H1 (cell line): ENCODE measurements around the gene CTDSP1. TPM values are rescaled to one million over a fixed set of nuclear protein-coding genes. Genes with fewer than 3 reads are reported as not detected.

Experiments used
- GTF2F1 ChIP-seq: IDR thresholded peaks from 2 replicates; pipeline ENCODE4 v1.6.1; 2012; ENCODE audit warnings: low read depth, low read length, improper control_type of control experiment, borderline replicate concordance
- HDAC6 ChIP-seq: IDR thresholded peaks from one replicate; pipeline ENCODE4 v1.7.1; 2012; ENCODE audit warnings: low read depth, mild to moderate bottlenecking, inconsistent platforms, low read length, moderate library complexity
- MAX ChIP-seq: IDR thresholded peaks from 2 replicates; pipeline ENCODE4 v1.6.1; 2012; ENCODE audit warnings: inconsistent platforms
- PHF8 ChIP-seq: fragments of 200-600 bp; sonication (generic); conservative IDR thresholded peaks from 2 replicates; pipeline ENCODE4 v1.7.1; 2012; ENCODE audit warnings: low read depth, mild to moderate bottlenecking, inconsistent platforms, low read length, moderate library complexity
- RNF2 ChIP-seq: fragments of 200-900, 300-1000 bp; sonication (generic); IDR thresholded peaks from 2 replicates; pipeline ENCODE4 v1.7.1; 2016; ENCODE audit warnings: borderline replicate concordance, low read depth, mild to moderate bottlenecking, antibody characterized with exemption, low read length; ENCODE audit not compliant: poor library complexity, severe bottlenecking; ENCODE audit errors: missing control alignments
- TBP ChIP-seq: IDR thresholded peaks from 2 replicates; pipeline ENCODE4 v1.6.1; 2011; ENCODE audit warnings: low read depth, low read length, improper control_type of control experiment
- polyA plus RNA-seq, 7 experiments: library from polyadenylated mRNA; depleted of rRNA in 3 of 7; stranded (reverse) in 5 of 7; unstranded in 2 of 7; fragments of >200 nt in 5 of 7; fragments of 200-250 nt in 2 of 7; gene quantifications; 1 replicate in 5 of 7; 2 replicates in 1 of 7; 4 replicates in 1 of 7; pipeline versions ENCODE4 v1.2.1 to v1.2.3, GENCODE V29; 2011 to 2013; ENCODE audit warnings: missing spikeins in 2 of 7, mixed read lengths in 2 of 7
- total RNA-seq: library from RNA; stranded (reverse); fragmentation: NEBNext Ultra II Directional; extraction: Animal tissue kit (Norgen Biotek cat#: 25700); gene quantifications from 2 replicates; pipeline ENCODE4 v1.2.1, GENCODE V29; 2021

CTDSP1 gene
- total and polyA plus RNA-seq, 2 of the 8 experiments (the other 6 are each of a cell fraction or from before 2014, with no cell fraction given) = 20.3 to 35.2 TPM

GRCh38 chr2:218447072-218447471 is 47.4 kb downstream of the CTDSP1 start (continued):
- TF ChIP-seq PHF8 (no peak), GTF2F1 (no peak), HDAC6 (no peak), MAX (no peak), TBP (no peak), RNF2 (no peak)
